Measurements from ENCODE around the gene HCN2.

DNA sequence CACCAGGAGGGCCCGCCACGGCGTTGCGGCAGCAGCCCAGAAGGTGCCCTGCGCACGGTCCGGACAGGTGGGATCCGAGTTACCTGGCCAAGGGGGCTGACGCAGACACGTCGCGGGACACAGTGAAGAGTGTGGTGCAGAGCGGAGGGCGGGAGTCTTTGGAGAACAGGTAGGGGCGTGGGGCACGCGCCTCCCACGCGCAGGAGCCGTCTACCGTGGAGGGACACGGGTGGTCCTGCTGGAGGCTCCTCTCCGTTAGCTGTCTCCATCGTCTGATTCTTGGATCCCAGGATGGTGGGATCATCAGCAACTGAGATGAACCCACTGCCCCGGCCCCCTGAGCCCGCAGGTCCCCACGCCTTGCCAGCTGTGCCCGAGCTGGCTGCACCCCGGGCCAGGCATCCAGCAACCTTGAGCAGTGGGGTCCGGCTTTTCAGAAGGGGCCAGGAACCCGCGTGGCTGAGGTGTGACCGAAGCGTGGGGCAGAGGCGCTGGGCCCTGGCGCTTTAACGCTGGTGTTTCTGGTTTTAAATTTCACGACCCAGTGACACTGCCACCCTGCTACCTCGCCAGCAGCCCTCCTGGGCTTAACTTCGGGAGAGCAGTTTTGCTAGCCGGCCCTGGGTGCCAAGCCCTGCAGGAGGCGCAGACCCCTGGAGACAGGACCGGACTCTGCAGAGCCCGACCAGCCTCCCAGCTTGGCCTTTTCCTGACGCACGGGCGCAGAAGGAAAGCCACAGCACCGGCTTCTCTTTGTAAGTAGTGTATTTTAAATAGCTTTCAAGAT lies 57.3 kb downstream of the HCN2 start:
- TF ChIP-seq, protein P1, sequence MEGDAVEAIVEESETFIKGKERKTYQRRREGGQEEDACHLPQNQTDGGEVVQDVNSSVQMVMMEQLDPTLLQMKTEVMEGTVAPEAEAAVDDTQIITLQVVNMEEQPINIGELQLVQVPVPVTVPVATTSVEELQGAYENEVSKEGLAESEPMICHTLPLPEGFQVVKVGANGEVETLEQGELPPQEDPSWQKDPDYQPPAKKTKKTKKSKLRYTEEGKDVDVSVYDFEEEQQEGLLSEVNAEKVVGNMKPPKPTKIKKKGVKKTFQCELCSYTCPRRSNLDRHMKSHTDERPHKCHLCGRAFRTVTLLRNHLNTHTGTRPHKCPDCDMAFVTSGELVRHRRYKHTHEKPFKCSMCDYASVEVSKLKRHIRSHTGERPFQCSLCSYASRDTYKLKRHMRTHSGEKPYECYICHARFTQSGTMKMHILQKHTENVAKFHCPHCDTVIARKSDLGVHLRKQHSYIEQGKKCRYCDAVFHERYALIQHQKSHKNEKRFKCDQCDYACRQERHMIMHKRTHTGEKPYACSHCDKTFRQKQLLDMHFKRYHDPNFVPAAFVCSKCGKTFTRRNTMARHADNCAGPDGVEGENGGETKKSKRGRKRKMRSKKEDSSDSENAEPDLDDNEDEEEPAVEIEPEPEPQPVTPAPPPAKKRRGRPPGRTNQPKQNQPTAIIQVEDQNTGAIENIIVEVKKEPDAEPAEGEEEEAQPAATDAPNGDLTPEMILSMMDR (conservative IDR thresholded peaks at IDR 0.05 in 1 of 2, IDR thresholded peaks at IDR 0.05 in 1 of 2; ENCODE audit: extremely low read depth in 1 of 2, insufficient read depth in 1 of 2, low read depth in 1 of 2, low read length in 2 of 2), result no peak
- no peak for TF ChIP-seq EZH2 (IDR thresholded peaks at IDR 0.05; ENCODE audit: borderline replicate concordance, low read length)
